K562 (cell line): ENCODE results near the gene ATXN1. TPM values are rescaled to one million over a fixed set of nuclear protein-coding genes. Genes with fewer than 3 reads are reported as not detected.

Source experiments
- ESRRB ChIP-seq: fragments of 250-450 bp; sonication (Bioruptor Pico); IDR thresholded peaks from 2 replicates; pipeline ENCODE4 v1.5.0; 2020; ENCODE audit warnings: mild to moderate bottlenecking, moderate library complexity, borderline replicate concordance
- KAT2B ChIP-seq: IDR thresholded peaks from one replicate; pipeline ENCODE4 v1.6.1; 2012; ENCODE audit warnings: low read depth, mild to moderate bottlenecking, control low read depth, inconsistent platforms, low read length, moderate library complexity
- KLF10 ChIP-seq: fragments of 250-450 bp; sonication (Bioruptor Pico); IDR thresholded peaks from 2 replicates; pipeline ENCODE4 v1.6.1; 2021; ENCODE audit warnings: matching md5 sums
- MGA ChIP-seq: fragments of 450-650 bp; IDR thresholded peaks from 2 replicates; pipeline ENCODE4 v1.6.1; 2016; ENCODE audit warnings: mild to moderate bottlenecking, moderate library complexity
- MIER1 ChIP-seq: fragments of 450-650 bp; IDR thresholded peaks from 2 replicates; pipeline ENCODE4 v1.6.1; 2016; ENCODE audit warnings: antibody characterized with exemption, mild to moderate bottlenecking, low read depth
- NFYB ChIP-seq: IDR thresholded peaks from 2 replicates; pipeline ENCODE4 v1.6.1; 2011; ENCODE audit warnings: mild to moderate bottlenecking, moderate library complexity; ENCODE audit not compliant: insufficient read length; ENCODE audit errors: extremely low read depth
- OTX1 ChIP-seq: fragments of 450-650 bp; formaldehyde crosslinking; IDR thresholded peaks from 2 replicates; pipeline ENCODE4 v1.4.0; 2022; ENCODE audit warnings: mild to moderate bottlenecking
- STAT5B ChIP-seq: fragments of 250-450 bp; sonication (Bioruptor Pico); IDR thresholded peaks from 2 replicates; pipeline ENCODE4 v1.8.0; 2021; ENCODE audit warnings: mild to moderate bottlenecking, inconsistent platforms
- ZNF408 ChIP-seq: fragments of 250-450 bp; sonication (Bioruptor Pico); IDR thresholded peaks from 2 replicates; pipeline ENCODE4 v1.4.0; 2020; ENCODE audit warnings: low read depth, mild to moderate bottlenecking, moderate library complexity
- ZNF707 ChIP-seq: fragments of 250-450 bp; sonication (Bioruptor Pico); conservative IDR thresholded peaks from 2 replicates; pipeline ENCODE4 v1.8.0; 2022; ENCODE audit warnings: inconsistent platforms, mild to moderate bottlenecking, moderate library complexity
- ZNF75A ChIP-seq: fragments of 450-650 bp; formaldehyde crosslinking; IDR thresholded peaks from 2 replicates; pipeline ENCODE4 v1.4.0; 2020; ENCODE audit warnings: mild to moderate bottlenecking
- polyA plus RNA-seq, 8 experiments: library from polyadenylated mRNA; depleted of rRNA in 4 of 8; stranded (reverse) in 5 of 8; unstranded in 3 of 8; fragments of >200 nt; fragmentation: Nextera tagmentation in 2 of 8; fragmentation: Illumina TruSeq in 1 of 8; extraction: Ambion mirVana in 2 of 8; extraction: Trizol in 1 of 8; gene quantifications; 2 replicates each; pipeline versions ENCODE4 v1.2.1 to v1.2.3, GENCODE V29; 2011 to 2014; ENCODE audit warnings: inconsistent platforms in 1 of 8, missing spikeins in 1 of 8
- total RNA-seq, 7 experiments: library from RNA; depleted of rRNA in 6 of 7; stranded (reverse); fragments of >200 nt in 6 of 7; fragmentation: Illumina TruSeq in 2 of 7; extraction: Trizol in 2 of 7; gene quantifications; 2 replicates each; pipeline versions ENCODE4 v1.2.1 to v1.2.3, GENCODE V29; 2011 to 2021; ENCODE audit warnings: low replicate concordance in 1 of 7
- TF ChIP-seq, protein P1 (sequence below): fragments of 450-650 bp; IDR thresholded peaks from 2 replicates; pipeline ENCODE4 v1.6.1; 2016; ENCODE audit warnings: borderline replicate concordance
- TF ChIP-seq, protein P2 (sequence below): sonication (generic); IDR thresholded peaks from 2 replicates; pipeline ENCODE4 v1.6.1; 2016

Gene ATXN1
- total and polyA plus RNA-seq, 9 of the 15 experiments (the other 6 are each of a cell fraction or from before 2014, with no cell fraction given): under 0.01 to 1.2 (median 0.58) TPM

DNA sequence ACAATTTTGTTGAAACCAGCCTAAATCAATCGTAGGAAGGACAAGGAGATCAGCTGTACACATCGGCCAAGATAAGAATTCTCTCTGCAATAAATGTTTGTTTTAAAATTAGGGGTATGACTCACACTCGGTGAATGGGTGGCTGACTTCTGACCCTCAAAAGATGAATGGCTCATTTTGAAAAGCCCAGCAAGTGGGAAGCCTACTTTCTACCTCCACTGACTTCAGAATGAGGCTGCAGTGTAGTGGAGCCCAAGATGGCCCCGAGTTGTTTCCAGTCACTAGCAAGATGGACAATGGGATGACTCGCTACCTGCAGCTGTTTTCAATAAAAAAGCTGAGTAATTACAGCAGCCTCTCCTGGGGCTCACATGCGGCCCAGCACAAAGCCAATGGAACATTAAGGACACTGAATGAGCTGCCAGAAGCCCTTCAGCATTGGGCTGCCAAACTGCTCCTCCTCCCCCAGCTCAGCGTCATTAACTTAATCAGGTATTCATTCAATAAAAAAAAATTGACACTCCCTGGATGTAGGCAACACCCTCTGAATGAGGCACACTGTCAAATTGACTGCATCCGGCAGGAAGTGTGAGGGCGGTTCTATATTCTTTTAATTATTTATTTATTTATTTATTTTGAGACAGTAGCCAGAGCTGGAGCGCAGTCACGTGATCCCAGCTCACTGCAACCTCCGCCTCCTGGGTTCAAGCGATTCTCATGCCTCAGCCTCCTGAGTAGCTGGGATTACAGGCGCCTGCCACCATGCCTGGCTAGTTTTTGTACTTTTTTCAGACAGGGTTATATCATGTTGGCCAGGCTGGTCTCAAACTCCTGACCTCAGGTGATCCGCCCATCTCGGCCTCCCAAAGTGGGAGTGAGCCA, 415.6 kb downstream of the ATXN1 start (continued):
- TF ChIP-seq, protein P1, sequence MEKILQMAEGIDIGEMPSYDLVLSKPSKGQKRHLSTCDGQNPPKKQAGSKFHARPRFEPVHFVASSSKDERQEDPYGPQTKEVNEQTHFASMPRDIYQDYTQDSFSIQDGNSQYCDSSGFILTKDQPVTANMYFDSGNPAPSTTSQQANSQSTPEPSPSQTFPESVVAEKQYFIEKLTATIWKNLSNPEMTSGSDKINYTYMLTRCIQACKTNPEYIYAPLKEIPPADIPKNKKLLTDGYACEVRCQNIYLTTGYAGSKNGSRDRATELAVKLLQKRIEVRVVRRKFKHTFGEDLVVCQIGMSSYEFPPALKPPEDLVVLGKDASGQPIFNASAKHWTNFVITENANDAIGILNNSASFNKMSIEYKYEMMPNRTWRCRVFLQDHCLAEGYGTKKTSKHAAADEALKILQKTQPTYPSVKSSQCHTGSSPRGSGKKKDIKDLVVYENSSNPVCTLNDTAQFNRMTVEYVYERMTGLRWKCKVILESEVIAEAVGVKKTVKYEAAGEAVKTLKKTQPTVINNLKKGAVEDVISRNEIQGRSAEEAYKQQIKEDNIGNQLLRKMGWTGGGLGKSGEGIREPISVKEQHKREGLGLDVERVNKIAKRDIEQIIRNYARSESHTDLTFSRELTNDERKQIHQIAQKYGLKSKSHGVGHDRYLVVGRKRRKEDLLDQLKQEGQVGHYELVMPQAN: no peak
- TF ChIP-seq OTX1 (CRISPR knock-in tag) (no peak), ZNF75A (no peak), KLF10 (CRISPR knock-in tag) (no peak), MIER1 (no peak), STAT5B (CRISPR knock-in tag) (no peak), MGA (no peak), NFYB (no peak), ZNF707 (CRISPR knock-in tag) (no peak), ZNF408 (CRISPR knock-in tag) (no peak), KAT2B (no peak), ESRRB (CRISPR knock-in tag) (no peak)
- TF ChIP-seq, protein P2, sequence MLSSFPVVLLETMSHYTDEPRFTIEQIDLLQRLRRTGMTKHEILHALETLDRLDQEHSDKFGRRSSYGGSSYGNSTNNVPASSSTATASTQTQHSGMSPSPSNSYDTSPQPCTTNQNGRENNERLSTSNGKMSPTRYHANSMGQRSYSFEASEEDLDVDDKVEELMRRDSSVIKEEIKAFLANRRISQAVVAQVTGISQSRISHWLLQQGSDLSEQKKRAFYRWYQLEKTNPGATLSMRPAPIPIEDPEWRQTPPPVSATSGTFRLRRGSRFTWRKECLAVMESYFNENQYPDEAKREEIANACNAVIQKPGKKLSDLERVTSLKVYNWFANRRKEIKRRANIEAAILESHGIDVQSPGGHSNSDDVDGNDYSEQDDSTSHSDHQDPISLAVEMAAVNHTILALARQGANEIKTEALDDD: no peak
